Nephron (organoid): Measurements from ENCODE around the gene ZMIZ1.
A peak's percentile ranks its signal among the peaks of the same experiment; 100 is the strongest.

Experiments used
- H3K27ac Mint-ChIP-seq, 3 experiments: 2 replicates each; pipeline ENCODE4 v1.8.0; 2020; ENCODE audit warnings: mixed read lengths in 3 of 3, mild to moderate bottlenecking in 2 of 3, moderate library complexity in 1 of 3
- H3K27me3 Mint-ChIP-seq: 2 replicates; pipeline ENCODE4 v1.8.0; 2021; ENCODE audit warnings: low read depth, mild to moderate bottlenecking, moderate library complexity, mixed read lengths
- H3K36me3 Mint-ChIP-seq: 2 replicates; pipeline ENCODE4 v1.8.0; 2020; ENCODE audit warnings: low read depth, mixed read lengths
- H3K4me1 Mint-ChIP-seq: 2 replicates; pipeline ENCODE4 v1.8.0; 2020; ENCODE audit warnings: mixed read lengths
- H3K4me3 Mint-ChIP-seq, 3 experiments: 2 replicates each; pipeline ENCODE4 v1.8.0; 2020; ENCODE audit warnings: mild to moderate bottlenecking in 3 of 3, mixed read lengths in 3 of 3, moderate library complexity in 2 of 3
- H3K9me3 Mint-ChIP-seq: 2 replicates; pipeline ENCODE4 v1.8.0; 2020; ENCODE audit warnings: mixed read lengths
- CTCF ChIP-seq, 3 experiments: fragments of 200-600 bp; sonication (generic); IDR thresholded peaks; one replicate each; pipeline ENCODE4 v1.5.0; 2021; ENCODE audit warnings: antibody characterized with exemption in 3 of 3; ENCODE audit not compliant: unreplicated experiment in 3 of 3

Gene ZMIZ1

GRCh38 chr10:79130846-79131245 lies 62.1 kb downstream of the ZMIZ1 start:
- peak overlapping the region in 2 of 3 experiments; percentile 5 to 7 for H3K4me3 Mint-ChIP-seq
- H3K27me3 Mint-ChIP-seq, result no peaks in the 10 kb centered on the region
- H3K4me1 Mint-ChIP-seq, result peaks cover 70% of the 10 kb centered on the region
- H3K36me3 Mint-ChIP-seq, result peaks cover 13% of the 10 kb centered on the region
- TF ChIP-seq CTCF (IDR thresholded peaks at IDR 0.05; ENCODE audit: unreplicated experiment in 3 of 3), result no peak
- peak overlapping the region; percentile 79 to 91 (median 90) for H3K27ac Mint-ChIP-seq
- no peaks in the 10 kb centered on the region for H3K9me3 Mint-ChIP-seq

DNA sequence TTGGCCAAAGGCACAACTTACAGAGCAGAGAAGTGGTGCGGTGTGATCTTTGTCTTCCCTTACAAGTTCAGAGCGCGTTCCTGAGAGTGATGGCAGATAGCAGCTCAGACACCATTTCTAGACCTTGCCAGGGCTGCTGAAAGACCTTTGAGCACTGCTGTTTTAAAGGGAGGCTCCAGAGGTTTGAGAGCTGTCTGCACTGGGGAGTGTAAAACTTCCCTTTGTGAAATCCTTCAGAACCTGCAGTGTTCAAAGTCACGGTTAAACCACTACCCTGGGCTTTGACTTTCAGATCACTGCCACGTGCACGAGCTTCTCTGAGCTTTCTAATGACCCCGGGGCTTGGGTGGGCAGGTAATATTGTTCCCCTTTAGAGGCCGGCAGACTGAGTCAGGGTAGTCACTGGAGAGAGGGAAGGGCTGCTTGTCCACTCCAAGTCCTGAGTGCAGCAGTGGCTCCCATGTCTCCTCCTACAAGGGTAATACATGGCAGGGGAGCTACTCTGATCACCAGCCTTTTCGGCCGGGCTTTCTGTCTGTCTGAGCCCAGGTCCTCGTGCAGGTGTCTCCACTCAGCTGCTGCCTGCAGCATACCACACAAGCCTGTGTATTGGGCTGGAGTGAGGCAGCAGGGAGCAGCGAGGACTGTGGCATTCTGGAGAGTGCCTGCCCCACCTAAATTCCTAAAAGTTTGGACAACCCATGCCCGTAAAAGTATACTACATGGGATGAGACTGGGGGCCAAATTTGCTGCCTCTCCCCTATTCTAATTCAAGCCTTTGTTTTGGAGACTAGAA lies 63.3 kb downstream of the ZMIZ1 start:
- Mint-ChIP-seq H3K4me1 (peaks cover 82% of the 10 kb centered on the region), H3K4me3 (no peak overlapping the region), H3K36me3 (peaks cover 9% of the 10 kb centered on the region), H3K27me3 (no peaks in the 10 kb centered on the region), H3K27ac (peak overlapping the region; percentile 79 to 91 (median 90)), H3K9me3 (no peaks in the 10 kb centered on the region)
- no peak for TF ChIP-seq CTCF (IDR thresholded peaks at IDR 0.05; ENCODE audit: unreplicated experiment in 3 of 3)

DNA sequence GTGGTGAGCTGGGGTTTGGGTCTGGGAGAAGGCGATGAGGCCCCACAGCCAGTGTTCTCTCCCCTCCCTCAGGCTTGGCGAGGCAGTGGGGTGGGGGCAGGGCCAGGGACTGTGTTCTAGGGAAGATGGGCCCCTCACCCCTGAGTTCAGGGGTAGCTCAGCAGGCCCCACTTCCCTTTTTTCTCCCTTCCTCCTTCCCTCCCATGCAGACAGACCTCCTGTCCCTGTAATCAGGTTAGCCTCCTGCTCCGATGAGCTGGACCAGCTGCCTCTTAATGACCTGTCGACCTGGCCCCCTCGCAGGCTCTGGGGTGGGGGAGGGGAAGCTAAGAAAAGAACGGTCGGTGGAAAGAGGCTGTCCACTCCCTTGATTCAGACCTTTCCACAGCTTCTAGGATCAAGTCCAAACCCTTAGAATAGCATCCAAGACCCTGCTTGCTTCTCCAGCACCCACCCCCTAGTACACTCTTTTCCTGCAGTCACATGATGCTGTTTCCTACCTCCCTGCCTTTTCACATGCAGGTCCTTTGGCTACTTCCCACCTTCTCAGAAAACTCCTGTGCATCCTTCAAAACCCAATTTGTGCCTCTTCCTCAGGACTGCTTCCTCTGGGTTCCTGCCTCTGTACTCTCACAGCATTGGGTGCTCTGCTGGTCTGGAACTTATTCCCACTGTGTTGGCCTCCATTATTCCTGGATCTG lies 64.1 kb downstream of the ZMIZ1 start:
- no peaks in the 10 kb centered on the region for H3K9me3 Mint-ChIP-seq
- H3K36me3 Mint-ChIP-seq, result peaks cover 9% of the 10 kb centered on the region
- no peak for TF ChIP-seq CTCF (IDR thresholded peaks at IDR 0.05; ENCODE audit: unreplicated experiment in 3 of 3)

GRCh38 chr10:79133416-79133815 lies 64.7 kb downstream of the ZMIZ1 start:
- Mint-ChIP-seq H3K4me1 (peaks cover 90% of the 10 kb centered on the region), H3K36me3 (peaks cover 6% of the 10 kb centered on the region)

More for the DNA sequence above, 64.1 kb downstream of the ZMIZ1 start:
- Mint-ChIP-seq H3K27me3 (no peaks in the 10 kb centered on the region), H3K27ac (peak overlapping the region; percentile 79 to 91 (median 90)), H3K4me3 (peak overlapping the region; percentile 11 to 27 (median 12)), H3K4me1 (peaks cover 90% of the 10 kb centered on the region)

GRCh38 chr10:79135790-79136189 lies 67.0 kb downstream of the ZMIZ1 start:
- TF ChIP-seq CTCF (IDR thresholded peaks at IDR 0.05; ENCODE audit: unreplicated experiment in 3 of 3), result no peak
- Mint-ChIP-seq H3K4me3 (no peak overlapping the region), H3K9me3 (no peaks in the 10 kb centered on the region), H3K27me3 (no peaks in the 10 kb centered on the region), H3K36me3 (peaks cover 18% of the 10 kb centered on the region), H3K27ac (peak overlapping the region in 2 of 3 experiments; percentile 77 to 94), H3K4me1 (peaks cover 90% of the 10 kb centered on the region)

More at GRCh38 chr10:79133416-79133815, 64.7 kb downstream of the ZMIZ1 start:
- Mint-ChIP-seq H3K4me3 (peak overlapping the region; percentile 11 to 27 (median 12)), H3K27me3 (no peaks in the 10 kb centered on the region), H3K9me3 (no peaks in the 10 kb centered on the region), H3K27ac (peak overlapping the region; percentile 79 to 91 (median 90))
- no peak for TF ChIP-seq CTCF (IDR thresholded peaks at IDR 0.05; ENCODE audit: unreplicated experiment in 3 of 3)
